ENCODE results near the gene TEKT5. TPM values are rescaled to one million over a fixed set of nuclear protein-coding genes. Genes with fewer than 3 reads are reported as not detected.
"Not testable (repeated sequence)": the region's sequence is repeated elsewhere in the genome, so short reads cannot be mapped to it uniquely, and the experiment has no call there.

Gene TEKT5
- total RNA-seq: under 0.01 TPM in 1 of 2 replicates, not detected in the other

GRCh38 chr16:10694830-10695229 lies at the start of gene TEKT5:
Gene TEKT5 (minus strand): TSS chr16:10694930. CDS start chr16:10694873, 57 bp downstream.
- H3K4me3 ChIP-seq (ENCODE audit: low read depth, low read length): no peak within 1 kb of the TSS
- no peak for TF ChIP-seq CTCF (IDR thresholded peaks at IDR 0.05; ENCODE audit: insufficient read depth, low read depth, low read length)
- no peak for DNase-seq (ENCODE audit: low read depth)

- DNase-seq (ENCODE audit: low read depth): peak; percentile 99
- H3K4me3 ChIP-seq (ENCODE audit: low read depth, low read length): peak within 1 kb of the TSS; percentile 74
- no peak for TF ChIP-seq CTCF (IDR thresholded peaks at IDR 0.05; ENCODE audit: insufficient read depth, low read depth, low read length)
Measured at GRCh38 chr16:10743610-10744369, 49.1 kb upstream of the TEKT5 start, which contains the start of gene NUBP1. Gene NUBP1 (plus strand): TSS chr16:10743842. CDS start chr16:10743864, 22 bp downstream.

GRCh38 chr16:10743227-10743609 lies 48.5 kb upstream of the TEKT5 start:
- DNase-seq (ENCODE audit: low read depth): no peak
- H3K4me3 ChIP-seq (ENCODE audit: low read depth, low read length): peak overlapping the region; percentile 74
- no peak for TF ChIP-seq CTCF (IDR thresholded peaks at IDR 0.05; ENCODE audit: insufficient read depth, low read depth, low read length)

- no peak overlapping the region for H3K4me3 ChIP-seq (ENCODE audit: low read depth, low read length)
- DNase-seq (ENCODE audit: low read depth): peak; percentile 43
- TF ChIP-seq CTCF (IDR thresholded peaks at IDR 0.05; ENCODE audit: insufficient read depth, low read depth, low read length): no peak
Measured at GRCh38 chr16:10741844-10742243, 47.1 kb upstream of the TEKT5 start.

DNA sequence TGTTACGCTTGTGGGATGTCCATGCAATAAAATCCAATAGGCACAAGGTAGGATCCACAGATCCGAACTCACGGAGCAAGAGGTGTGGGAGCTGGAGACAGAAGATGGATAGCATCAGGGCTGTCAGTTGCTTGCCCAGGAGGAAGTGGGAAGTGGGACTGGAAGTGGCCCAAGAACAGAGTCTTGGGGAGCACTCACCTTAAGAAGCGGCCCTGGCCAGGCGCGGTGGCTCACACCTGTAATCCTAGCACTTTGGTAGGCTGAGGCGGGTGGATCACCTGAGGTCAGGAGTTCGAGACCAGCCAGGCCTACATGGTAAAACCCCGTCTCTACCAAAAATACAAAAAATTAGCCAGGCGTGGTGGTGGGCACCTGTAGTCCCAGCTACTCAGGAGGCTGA lies 46.5 kb upstream of the TEKT5 start:
- H3K4me3 ChIP-seq (ENCODE audit: low read depth, low read length); DNase-seq (ENCODE audit: low read depth): not testable (repeated sequence)

DNA sequence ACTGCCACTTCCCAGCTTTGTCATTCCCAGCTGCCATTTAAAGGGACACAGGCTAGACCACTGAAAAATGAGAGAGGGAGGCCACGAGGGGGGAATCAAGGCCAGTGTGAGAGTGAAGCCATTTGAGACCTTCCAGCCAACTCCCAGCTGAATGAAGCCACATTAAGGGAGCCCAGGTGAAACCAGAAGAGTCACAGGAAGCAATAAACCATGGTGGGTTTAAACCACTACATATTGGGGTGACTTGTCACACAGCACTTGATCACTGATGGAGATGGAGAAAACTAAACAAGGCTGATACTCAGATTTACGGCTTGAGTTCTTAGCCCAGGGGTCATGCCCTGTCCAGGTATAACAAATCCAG lies 46.1 kb upstream of the TEKT5 start:
- no peak overlapping the region for H3K4me3 ChIP-seq (ENCODE audit: low read depth, low read length)
- no peak for TF ChIP-seq CTCF (IDR thresholded peaks at IDR 0.05; ENCODE audit: insufficient read depth, low read depth, low read length)
- DNase-seq (ENCODE audit: low read depth): no peak

GRCh38 chr16:10740000-10740844 lies 45.5 kb upstream of the TEKT5 start:
- no peak for DNase-seq (ENCODE audit: low read depth)
- TF ChIP-seq CTCF (IDR thresholded peaks at IDR 0.05; ENCODE audit: insufficient read depth, low read depth, low read length): no peak
- H3K4me3 ChIP-seq (ENCODE audit: low read depth, low read length): no peak overlapping the region
